Mesenchymal stem cell (in vitro differentiated cells and primary cell): ENCODE data around the gene SETD6.

Experiments
- DNase-seq: peaks from one replicate; pipeline ENCODE4 v3.0.0-alpha.2; 2013
- H2AFZ ChIP-seq: one replicate; pipeline ENCODE4 v1.6.1; 2013; ENCODE audit warnings: low read depth, mild to moderate bottlenecking, control low read depth, inconsistent platforms, low read length, moderate library complexity
- H2AK5ac ChIP-seq: 2 replicates; pipeline ENCODE4 v1.6.1; 2013; ENCODE audit warnings: low read length, moderate library complexity, mild to moderate bottlenecking, inconsistent platforms; ENCODE audit not compliant: severe bottlenecking
- H2BK120ac ChIP-seq: one replicate; pipeline ENCODE4 v1.6.1; 2013; ENCODE audit warnings: low read depth, mild to moderate bottlenecking, inconsistent platforms, low read length, moderate library complexity
- H2BK12ac ChIP-seq, 2 experiments: one replicate each; pipeline ENCODE4 v1.6.1; 2013; ENCODE audit warnings: inconsistent platforms in 2 of 2, low read length in 2 of 2, mild to moderate bottlenecking in 2 of 2, moderate library complexity in 2 of 2, control low read depth in 1 of 2
- H2BK15ac ChIP-seq: one replicate; pipeline ENCODE4 v1.6.1; 2013; ENCODE audit warnings: mild to moderate bottlenecking, low read depth, inconsistent platforms; ENCODE audit not compliant: poor library complexity, severe bottlenecking
- H2BK5ac ChIP-seq: 2 replicates; pipeline ENCODE4 v1.6.1; 2013; ENCODE audit warnings: low read depth, mild to moderate bottlenecking, low read length, control low read depth, inconsistent platforms; ENCODE audit not compliant: poor library complexity, severe bottlenecking
- H3K14ac ChIP-seq, 2 experiments: one replicate each; pipeline ENCODE4 v1.6.1; 2013; ENCODE audit warnings: inconsistent platforms in 2 of 2, low read length in 2 of 2, control low read depth in 1 of 2, mild to moderate bottlenecking in 1 of 2, moderate library complexity in 1 of 2
- H3K18ac ChIP-seq, 2 experiments: one replicate each; pipeline ENCODE4 v1.6.1; 2013; ENCODE audit warnings: inconsistent platforms in 2 of 2, low read length in 2 of 2, control low read depth in 1 of 2, low read depth in 1 of 2, mild to moderate bottlenecking in 1 of 2
- H3K23ac ChIP-seq, 2 experiments: one replicate each; pipeline ENCODE4 v1.6.1; 2013; ENCODE audit warnings: inconsistent platforms in 2 of 2, low read length in 2 of 2, mild to moderate bottlenecking in 2 of 2, moderate library complexity in 2 of 2, control low read depth in 1 of 2
- H3K27ac ChIP-seq: 2 replicates; pipeline ENCODE4 v1.5.1; 2013; ENCODE audit warnings: mild to moderate bottlenecking, moderate library complexity, low read length, control low read depth, inconsistent platforms; ENCODE audit not compliant: poor library complexity, severe bottlenecking
- H3K27me3 ChIP-seq, 2 experiments: 2 replicates each; pipeline versions ENCODE4 v1.6.1 to v1.7.0; 2013; ENCODE audit warnings: low read length in 2 of 2, mild to moderate bottlenecking in 2 of 2, moderate library complexity in 2 of 2, control low read depth in 1 of 2, inconsistent platforms in 1 of 2; ENCODE audit not compliant: control insufficient read depth in 1 of 2, insufficient read depth in 1 of 2
- H3K36me3 ChIP-seq, 2 experiments: 2 replicates each; pipeline versions ENCODE4 v1.6.1 to v1.7.0; 2013; ENCODE audit warnings: low read length in 2 of 2, control low read depth in 1 of 2, inconsistent platforms in 1 of 2, low read depth in 1 of 2, mild to moderate bottlenecking in 1 of 2; ENCODE audit not compliant: insufficient read depth in 2 of 2, control insufficient read depth in 1 of 2
- H3K4ac ChIP-seq, 2 experiments: one replicate each; pipeline ENCODE4 v1.6.1; 2013; ENCODE audit warnings: inconsistent platforms in 2 of 2, low read length in 2 of 2, mild to moderate bottlenecking in 2 of 2, moderate library complexity in 2 of 2, control low read depth in 1 of 2, low read depth in 1 of 2
- H3K4me1 ChIP-seq: 2 replicates; pipeline ENCODE4 v1.6.1; 2013; ENCODE audit warnings: low read depth, low read length, control low read depth; ENCODE audit not compliant: control insufficient read depth, insufficient read depth
- H3K4me2 ChIP-seq: 2 replicates; pipeline ENCODE4 v1.6.1; 2013; ENCODE audit warnings: low read length, mild to moderate bottlenecking, inconsistent platforms; ENCODE audit not compliant: poor library complexity, severe bottlenecking
- H3K4me3 ChIP-seq, 2 experiments: 2 replicates each; pipeline versions ENCODE4 v1.5.1 to v1.7.0; 2013; ENCODE audit warnings: low read length in 2 of 2, mild to moderate bottlenecking in 2 of 2, control low read depth in 1 of 2, low read depth in 1 of 2; ENCODE audit not compliant: insufficient read depth in 1 of 2
- H3K79me1 ChIP-seq: replicated peaks from 2 replicates; pipeline ENCODE4 v1.6.1; 2013; ENCODE audit warnings: mild to moderate bottlenecking, control low read depth, low read length, inconsistent platforms; ENCODE audit not compliant: poor library complexity, severe bottlenecking
- H3K9ac ChIP-seq: 2 replicates; pipeline ENCODE4 v1.7.0; 2013; ENCODE audit warnings: mild to moderate bottlenecking, low read length, moderate library complexity
- H3K9me3 ChIP-seq: 2 replicates; pipeline ENCODE4 v1.7.0; 2013; ENCODE audit warnings: mild to moderate bottlenecking, low read length; ENCODE audit not compliant: control insufficient read depth
- H4K8ac ChIP-seq: one replicate; pipeline ENCODE4 v1.6.1; 2013; ENCODE audit warnings: inconsistent platforms, mild to moderate bottlenecking, low read length, moderate library complexity
- H4K91ac ChIP-seq: one replicate; pipeline ENCODE4 v1.6.1; 2013; ENCODE audit warnings: mild to moderate bottlenecking, low read length, inconsistent platforms
- WGBS: methylation state at CpG from one replicate; pipeline ENCODE4 v1.1.7; 2013; ENCODE audit warnings: mixed read lengths; 5-methylcytosine and 5-hydroxymethylcytosine counted together

Gene SETD6

GRCh38 chr16:58497935-58498334 lies 17.4 kb upstream of the SETD6 start:
- H3K36me3 ChIP-seq: no peaks in the 10 kb centered on the region
- H3K4me1 ChIP-seq: peaks cover 34% of the 10 kb centered on the region
- H3K4me2 ChIP-seq: no peak overlapping the region
- H3K23ac ChIP-seq: no peak overlapping the region
- H3K4me3 ChIP-seq: no peak overlapping the region
- peaks cover 8% of the 10 kb centered on the region for H3K79me1 ChIP-seq
- H2BK5ac ChIP-seq: no peak overlapping the region
- H3K9ac ChIP-seq: no peak overlapping the region
- H2BK120ac ChIP-seq: no peak overlapping the region
- H4K8ac ChIP-seq: peak overlapping the region; percentile 9
- 68% methylated on average over 5 of the region's 5 CpGs for WGBS
- H3K9me3 ChIP-seq: no peaks in the 10 kb centered on the region
- no peak overlapping the region for H4K91ac ChIP-seq
- H2BK12ac ChIP-seq: no peak overlapping the region
- H2AFZ ChIP-seq: no peak overlapping the region
- H3K14ac ChIP-seq: no peak overlapping the region
- H3K18ac ChIP-seq: no peak overlapping the region
- DNase-seq: no peak
- H3K27ac ChIP-seq: no peak overlapping the region
- no peak overlapping the region for H3K4ac ChIP-seq
- H2AK5ac ChIP-seq: no peak overlapping the region
- H3K27me3 ChIP-seq: peaks cover 5 to 34% of the 10 kb centered on the region in 2 experiments
- H2BK15ac ChIP-seq: no peak overlapping the region

GRCh38 chr16:58498341-58499091 lies 16.8 kb upstream of the SETD6 start:
- H3K14ac ChIP-seq: no peak overlapping the region
- H3K18ac ChIP-seq: no peak overlapping the region
- no peaks in the 10 kb centered on the region for H3K36me3 ChIP-seq
- no peak overlapping the region for H2BK120ac ChIP-seq
- no peak for DNase-seq
- no peak overlapping the region for H3K27ac ChIP-seq
- H3K4ac ChIP-seq: no peak overlapping the region
- no peak overlapping the region for H4K91ac ChIP-seq
- 83% methylated on average over 9 of the region's 9 CpGs for WGBS
- H2AFZ ChIP-seq: no peak overlapping the region
- H3K27me3 ChIP-seq: peaks cover 3 to 36% of the 10 kb centered on the region in 2 experiments
- no peaks in the 10 kb centered on the region for H3K9me3 ChIP-seq
- H2BK5ac ChIP-seq: no peak overlapping the region
- peaks cover 8% of the 10 kb centered on the region for H3K79me1 ChIP-seq
- H2AK5ac ChIP-seq: no peak overlapping the region
- no peak overlapping the region for H3K4me2 ChIP-seq
- peaks cover 34% of the 10 kb centered on the region for H3K4me1 ChIP-seq
- H3K4me3 ChIP-seq: no peak overlapping the region
- H2BK15ac ChIP-seq: no peak overlapping the region
- no peak overlapping the region for H3K23ac ChIP-seq
- peak overlapping the region; percentile 9 for H4K8ac ChIP-seq
- no peak overlapping the region for H2BK12ac ChIP-seq
- H3K9ac ChIP-seq: no peak overlapping the region

- no peak overlapping the region for H2AK5ac ChIP-seq
- H3K14ac ChIP-seq: no peak overlapping the region
- DNase-seq: no peak
- peaks cover 0 to 35% of the 10 kb centered on the region in 2 experiments for H3K27me3 ChIP-seq
- H3K9ac ChIP-seq: no peak overlapping the region
- no peak overlapping the region for H3K4me2 ChIP-seq
- no peak overlapping the region for H3K23ac ChIP-seq
- peaks cover 0 to 6% of the 10 kb centered on the region in 2 experiments for H3K36me3 ChIP-seq
- peaks cover 8% of the 10 kb centered on the region for H3K79me1 ChIP-seq
- H2BK12ac ChIP-seq: no peak overlapping the region
- no peaks in the 10 kb centered on the region for H3K9me3 ChIP-seq
- peak overlapping the region; percentile 2 for H4K91ac ChIP-seq
- WGBS: 86% methylated on average over 10 of the region's 10 CpGs
- no peak overlapping the region for H2BK15ac ChIP-seq
- no peak overlapping the region for H3K4me3 ChIP-seq
- H2BK120ac ChIP-seq: no peak overlapping the region
- H4K8ac ChIP-seq: no peak overlapping the region
- no peak overlapping the region for H3K27ac ChIP-seq
- peaks cover 34% of the 10 kb centered on the region for H3K4me1 ChIP-seq
- no peak overlapping the region for H3K18ac ChIP-seq
- H3K4ac ChIP-seq: no peak overlapping the region
- no peak overlapping the region for H2BK5ac ChIP-seq
- H2AFZ ChIP-seq: no peak overlapping the region
These were observed 16.2 kb upstream of the SETD6 start for GRCh38 chr16:58499092-58499511.

GRCh38 chr16:58499615-58500351 lies 15.5 kb upstream of the SETD6 start, which contains the start of gene NDRG4:
TSS of gene NDRG4 (plus strand) at chr16:58500143. CDS start at chr16:58500249, 106 bp downstream.
- Histone ChIP-seq H3K4me2 (peak within 1 kb of the TSS; percentile 96), H3K4me3 (peak within 1 kb of the TSS; percentile 54 to 70), H4K8ac (peak within 1 kb of the TSS; percentile 66), H2BK12ac (peak within 1 kb of the TSS in 1 of 2 experiments; percentile 47), H2BK5ac (no peak within 1 kb of the TSS), H3K9ac (peak within 1 kb of the TSS; percentile 49), H3K27ac (no peak within 1 kb of the TSS), H4K91ac (peak within 1 kb of the TSS; percentile 18), H3K27me3 (peaks cover 0 to 32% of the 10 kb centered on the region in 2 experiments), H3K4me1 (peaks cover 35% of the 10 kb centered on the region), H3K36me3 (peaks cover 0 to 10% of the 10 kb centered on the region in 2 experiments), H3K23ac (no peak within 1 kb of the TSS), H3K4ac (peak within 1 kb of the TSS in 1 of 2 experiments; percentile 42), H3K14ac (peak within 1 kb of the TSS in 1 of 2 experiments; percentile 66), H3K18ac (peak within 1 kb of the TSS in 1 of 2 experiments; percentile 74), H2AFZ (peak within 1 kb of the TSS; percentile 69), H2AK5ac (no peak within 1 kb of the TSS), H3K79me1 (peaks cover 8% of the 10 kb centered on the region), H2BK15ac (peak within 1 kb of the TSS; percentile 20), H2BK120ac (no peak within 1 kb of the TSS), H3K9me3 (no peaks in the 10 kb centered on the region)
- WGBS: 34% methylated on average over 14 of the region's 24 CpGs
- DNase-seq: peak; percentile 94
